GM12878 (cell line): ENCODE results near the gene ROBO1. TPM values are rescaled to one million over a fixed set of nuclear protein-coding genes. Genes with fewer than 3 reads are reported as not detected.

Experiments used
- ATAC-seq: fragments of 200-7000 bp; cut with Tn5 transposase; 3 replicates; pipeline ENCODE4 v1.9.1; 2020; ENCODE audit warnings: mild to moderate bottlenecking, moderate library complexity
- BruUV-seq: library from RNA; stranded (reverse); fragments of 400-500 nt; replicated peaks from 2 replicates; lab custom pipeline; 2021; lab: Mats Ljungman, UMichigan
- CTCF ChIA-PET: fragments of 300-600 bp; sonication (Branson Sonifier 250); formaldehyde crosslinking; extraction: SDS; loops from one replicate; lab custom pipeline; 2021; ENCODE audit warnings: inconsistent platforms; lab: Yijun Ruan, JAX
- POLR2A ChIA-PET: fragments of 350-600 bp; formaldehyde crosslinking; extraction: SDS; loops from one replicate; lab custom pipeline; 2021; ENCODE audit warnings: inconsistent platforms; lab: Charles Lee
- RAD21 ChIA-PET: fragments of 300-600 bp; sonication (Branson Sonifier 250); formaldehyde crosslinking; loops from one replicate; lab custom pipeline; 2023; ENCODE audit warnings: antibody characterized with exemption; ENCODE audit not compliant: unreplicated experiment; lab: Charles Lee
- SMC1A ChIA-PET: fragments of 300-600 bp; sonication (Branson Sonifier 250); formaldehyde crosslinking; loops from one replicate; lab custom pipeline; 2023; ENCODE audit not compliant: unreplicated experiment, uncharacterized antibody; lab: Charles Lee
- DNase-seq: peaks from one replicate; pipeline ENCODE4 v3.0.0-alpha.2; 2011; ENCODE audit warnings: low read depth, low spot score
- FAIRE-seq: peaks from 3 replicates; lab custom pipeline; 2011; peaks lifted over from hg19 to GRCh38; lab: Jason Lieb, UNC
- H2AFZ ChIP-seq: 2 replicates; pipeline ENCODE4 v1.6.0; 2011; ENCODE audit warnings: low read depth, low read length, control low read depth; ENCODE audit not compliant: control insufficient read depth
- H3K27ac ChIP-seq: 2 replicates; pipeline ENCODE4 v1.5.1; 2011; ENCODE audit warnings: control low read depth; ENCODE audit not compliant: control insufficient read depth, insufficient read depth
- H3K27me3 ChIP-seq, 2 experiments: replicated peaks in 1 of 2; 2 replicates each; pipeline versions ENCODE4 v1.6.0 to v1.6.1; 2011; ENCODE audit warnings: low read length in 1 of 2; ENCODE audit not compliant: control insufficient read depth in 2 of 2, insufficient read depth in 2 of 2
- H3K36me3 ChIP-seq, 2 experiments: 2 replicates each; pipeline ENCODE4 v1.5.1; 2011; ENCODE audit warnings: low read length in 1 of 2; ENCODE audit not compliant: control insufficient read depth in 2 of 2, insufficient read depth in 2 of 2
- H3K4me1 ChIP-seq: 2 replicates; pipeline ENCODE4 v1.6.1; 2011; ENCODE audit warnings: mild to moderate bottlenecking, low read length, moderate library complexity, mixed read lengths; ENCODE audit not compliant: control insufficient read depth, insufficient read depth
- H3K4me2 ChIP-seq: 2 replicates; pipeline ENCODE4 v1.6.0; 2011; ENCODE audit warnings: control low read depth; ENCODE audit not compliant: control insufficient read depth, insufficient read depth
- H3K4me3 ChIP-seq: fragments of 200-600 bp; sonication (generic); 2 replicates; pipeline ENCODE4 v1.5.1; 2016
- H3K79me2 ChIP-seq: 2 replicates; pipeline ENCODE4 v1.6.0; 2011; ENCODE audit warnings: low read length; ENCODE audit not compliant: control insufficient read depth, insufficient read depth
- H3K9ac ChIP-seq: 2 replicates; pipeline ENCODE4 v1.8.0; 2011; ENCODE audit warnings: low read length, control low read depth, mixed read lengths; ENCODE audit not compliant: control insufficient read depth, insufficient read depth
- H3K9me3 ChIP-seq: replicated peaks from 3 replicates; pipeline ENCODE4 v1.5.1; 2011; ENCODE audit warnings: mild to moderate bottlenecking, low read length; ENCODE audit not compliant: control insufficient read depth, insufficient read depth
- H4K20me1 ChIP-seq: 2 replicates; pipeline ENCODE4 v1.6.0; 2011; ENCODE audit not compliant: control insufficient read depth, insufficient read depth
- ATF7 ChIP-seq: fragments of 450-650 bp; IDR thresholded peaks from 2 replicates; pipeline ENCODE4 v1.6.1; 2016; ENCODE audit warnings: low read depth, mild to moderate bottlenecking
- CEBPB ChIP-seq, 2 experiments: fragments of 150-350 bp in 1 of 2; IDR thresholded peaks; 2 replicates each; pipeline ENCODE4 v1.6.1; 2012 to 2014; ENCODE audit warnings: low read depth in 2 of 2, low read length in 2 of 2, borderline replicate concordance in 1 of 2, inconsistent platforms in 1 of 2
- CREB1 ChIP-seq: IDR thresholded peaks from 2 replicates; pipeline ENCODE4 v1.6.1; 2012; ENCODE audit warnings: low read depth, mild to moderate bottlenecking, inconsistent platforms
- DPF2 ChIP-seq: fragments of 450-650 bp; IDR thresholded peaks from 2 replicates; pipeline ENCODE4 v1.6.1; 2017; ENCODE audit warnings: mild to moderate bottlenecking
- ETV6 ChIP-seq, 2 experiments: fragments of 450-650 bp in 1 of 2; IDR thresholded peaks in 1 of 2; conservative IDR thresholded peaks in 1 of 2; 2 replicates each; pipeline ENCODE4 v1.6.1; 2014; ENCODE audit warnings: antibody characterized with exemption in 1 of 2, borderline replicate concordance in 1 of 2, low read depth in 1 of 2, mild to moderate bottlenecking in 1 of 2, moderate library complexity in 1 of 2
- GABPA ChIP-seq: IDR thresholded peaks from 2 replicates; pipeline ENCODE4 v1.6.1; 2014; ENCODE audit warnings: antibody characterized with exemption, low read depth, mild to moderate bottlenecking, inconsistent platforms
- TCF12 ChIP-seq: IDR thresholded peaks from 2 replicates; pipeline ENCODE4 v1.6.1; 2011; ENCODE audit warnings: low read depth, mild to moderate bottlenecking, low read length
- WGBS: methylation state at CpG from one replicate; pipeline ENCODE4 v1.1.6; 2016; ENCODE audit warnings: low lambda C conversion rate; ENCODE audit not compliant: insufficient replicate concordance, insufficient coverage; ENCODE audit errors: missing lambda C conversion rate; 5-methylcytosine and 5-hydroxymethylcytosine counted together
- in situ Hi-C: fragments of 300-500 bp; cut with MboI; formaldehyde crosslinking; loops from 9 replicates; pipeline ENCODE4 v1.14.3; 2018; ENCODE audit warnings: mixed read lengths
- intact Hi-C: fragments of 100-400 bp; cut with micrococcal nuclease; formaldehyde crosslinking; loops from one replicate; pipeline ENCODE4 v1.14.2; 2022; ENCODE audit not compliant: unreplicated experiment
- polyA plus RNA-seq, 11 experiments: library from polyadenylated mRNA; depleted of rRNA in 4 of 11; unstranded in 6 of 11; stranded (reverse) in 5 of 11; fragments of >200 nt; fragmentation: Nextera tagmentation in 4 of 11; fragmentation: Illumina TruSeq in 1 of 11; extraction: Ambion mirVana in 4 of 11; extraction: Trizol in 1 of 11; gene quantifications; 1 replicate in 1 of 11; 2 replicates in 10 of 11; pipeline versions ENCODE4 v1.2.1 to v1.2.3, GENCODE V29; 2011 to 2016; ENCODE audit warnings: inconsistent platforms in 2 of 11, missing spikeins in 2 of 11, low read depth in 1 of 11
- total RNA-seq, 4 experiments: library from RNA; depleted of rRNA in 3 of 4; stranded (reverse); fragments of >200 nt in 3 of 4; fragmentation: Illumina TruSeq in 1 of 4; extraction: Trizol in 1 of 4; gene quantifications; 2 replicates each; pipeline versions ENCODE4 v1.2.1 to v1.2.3, GENCODE V29; 2013 to 2021
- TF ChIP-seq, protein P1 (sequence below): fragments of 450-650 bp; IDR thresholded peaks from 2 replicates; pipeline ENCODE4 v1.6.1; 2017; ENCODE audit warnings: mild to moderate bottlenecking
- TF ChIP-seq, protein P2 (sequence below): IDR thresholded peaks from 2 replicates; pipeline ENCODE4 v1.6.1; 2011; ENCODE audit warnings: low read depth, mild to moderate bottlenecking, low read length, moderate library complexity, borderline replicate concordance; ENCODE audit errors: extremely low read depth
- TF ChIP-seq, protein P3 (sequence below): IDR thresholded peaks from 2 replicates; pipeline ENCODE4 v1.6.1; 2011; ENCODE audit warnings: mild to moderate bottlenecking, low read depth, low read length, moderate library complexity; ENCODE audit not compliant: insufficient replicate concordance

Gene ROBO1
- total and polyA plus RNA-seq, 10 of the 15 experiments (the other 5 are each of a cell fraction or from before 2014, with no cell fraction given) = 0.29 to 46.5 (median 1.2) TPM

DNA sequence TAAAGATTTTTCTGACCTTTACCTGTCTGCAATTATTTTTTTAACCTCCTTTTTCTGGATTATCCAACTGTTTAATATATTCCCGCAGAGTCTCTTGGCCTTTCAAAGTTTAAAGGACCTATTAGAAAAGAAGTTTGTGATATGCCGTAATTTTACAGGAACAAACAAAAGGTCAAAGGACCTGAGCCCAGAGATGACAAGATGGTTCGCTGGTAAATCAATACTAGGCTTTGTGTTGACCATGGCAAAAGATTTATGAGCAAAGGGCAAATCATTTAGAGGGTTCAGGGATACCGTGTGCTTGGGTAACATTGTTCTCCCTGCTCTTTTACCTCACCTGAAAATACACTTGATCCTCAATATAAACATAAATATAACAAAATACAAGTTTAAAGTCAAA lies 923.5 kb downstream of the ROBO1 start:
- no peaks in the 10 kb centered on the region for H4K20me1 ChIP-seq
- ATAC-seq (no peak), DNase-seq (no peak), FAIRE-seq (no peak)
- in situ Hi-C loops (no loop called here), intact Hi-C loops (no loop called here)
- H3K4me2 ChIP-seq = no peak overlapping the region
- CTCF ChIA-PET = interaction anchor here (0.7 kb wide), 1 partner anchor 183 kb away, joined by 3 read pairs; no protein-coding TSS in a partner anchor
- H3K27ac ChIP-seq = no peak overlapping the region
- H3K36me3 ChIP-seq = no peaks in the 10 kb centered on the region
- WGBS = 45% methylated on average over 4 of the region's 4 CpGs
- no peaks in the 10 kb centered on the region for H3K4me1 ChIP-seq
- no peak overlapping the region for H3K9ac ChIP-seq
- H3K9me3 ChIP-seq = no peaks in the 10 kb centered on the region; the same call in 2 of the 3 replicates
- BruUV-seq = no TSS peak
- H2AFZ ChIP-seq = no peak overlapping the region
- no peak overlapping the region for H3K4me3 ChIP-seq
- H3K27me3 ChIP-seq = no peaks in the 10 kb centered on the region
- TF ChIP-seq ETV6 (conservative IDR thresholded peaks at IDR 0.05 in 1 of 2, IDR thresholded peaks at IDR 0.05 in 1 of 2; ENCODE audit: borderline replicate concordance in 1 of 2, low read depth in 1 of 2) (no peak), DPF2 (no peak), GABPA (no peak), CEBPB (IDR thresholded peaks at IDR 0.05; ENCODE audit: borderline replicate concordance in 1 of 2, low read depth in 2 of 2, low read length in 2 of 2) (no peak), TCF12 (no peak), ATF7 (no peak), CREB1 (no peak)
- TF ChIP-seq, protein P1, sequence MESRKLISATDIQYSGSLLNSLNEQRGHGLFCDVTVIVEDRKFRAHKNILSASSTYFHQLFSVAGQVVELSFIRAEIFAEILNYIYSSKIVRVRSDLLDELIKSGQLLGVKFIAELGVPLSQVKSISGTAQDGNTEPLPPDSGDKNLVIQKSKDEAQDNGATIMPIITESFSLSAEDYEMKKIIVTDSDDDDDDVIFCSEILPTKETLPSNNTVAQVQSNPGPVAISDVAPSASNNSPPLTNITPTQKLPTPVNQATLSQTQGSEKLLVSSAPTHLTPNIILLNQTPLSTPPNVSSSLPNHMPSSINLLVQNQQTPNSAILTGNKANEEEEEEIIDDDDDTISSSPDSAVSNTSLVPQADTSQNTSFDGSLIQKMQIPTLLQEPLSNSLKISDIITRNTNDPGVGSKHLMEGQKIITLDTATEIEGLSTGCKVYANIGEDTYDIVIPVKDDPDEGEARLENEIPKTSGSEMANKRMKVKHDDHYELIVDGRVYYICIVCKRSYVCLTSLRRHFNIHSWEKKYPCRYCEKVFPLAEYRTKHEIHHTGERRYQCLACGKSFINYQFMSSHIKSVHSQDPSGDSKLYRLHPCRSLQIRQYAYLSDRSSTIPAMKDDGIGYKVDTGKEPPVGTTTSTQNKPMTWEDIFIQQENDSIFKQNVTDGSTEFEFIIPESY = no peak
- TF ChIP-seq, protein P2, sequence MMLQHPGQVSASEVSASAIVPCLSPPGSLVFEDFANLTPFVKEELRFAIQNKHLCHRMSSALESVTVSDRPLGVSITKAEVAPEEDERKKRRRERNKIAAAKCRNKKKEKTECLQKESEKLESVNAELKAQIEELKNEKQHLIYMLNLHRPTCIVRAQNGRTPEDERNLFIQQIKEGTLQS = no peak
- TF ChIP-seq, protein P3, sequence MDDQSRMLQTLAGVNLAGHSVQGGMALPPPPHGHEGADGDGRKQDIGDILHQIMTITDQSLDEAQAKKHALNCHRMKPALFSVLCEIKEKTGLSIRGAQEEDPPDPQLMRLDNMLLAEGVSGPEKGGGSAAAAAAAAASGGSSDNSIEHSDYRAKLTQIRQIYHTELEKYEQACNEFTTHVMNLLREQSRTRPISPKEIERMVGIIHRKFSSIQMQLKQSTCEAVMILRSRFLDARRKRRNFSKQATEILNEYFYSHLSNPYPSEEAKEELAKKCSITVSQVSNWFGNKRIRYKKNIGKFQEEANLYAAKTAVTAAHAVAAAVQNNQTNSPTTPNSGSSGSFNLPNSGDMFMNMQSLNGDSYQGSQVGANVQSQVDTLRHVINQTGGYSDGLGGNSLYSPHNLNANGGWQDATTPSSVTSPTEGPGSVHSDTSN = no peak
- TF ChIP-seq, all 136 proteins: peak for 0
- POLR2A ChIA-PET = no interaction called here
- H3K79me2 ChIP-seq = no peaks in the 10 kb centered on the region
- RAD21 ChIA-PET = interaction anchor here (0.9 kb wide), 1 partner anchor 174 kb away, joined by 3 read pairs; no protein-coding TSS in a partner anchor
- SMC1A ChIA-PET = interaction anchor here (1.0 to 1.3 kb wide), 3 partner anchors 14 to 23 kb away, joined by 3 read pairs; no protein-coding TSS in a partner anchor
